CD4-positive, alpha-beta T cell treated with Interleukin-17A for 1 hour (primary cell): ENCODE results near the gene FAM180A.
"Not testable (repeated sequence)": the region's sequence is repeated elsewhere in the genome, so short reads cannot be mapped to it uniquely, and the experiment has no call there.

ENCODE experiments used
- DNase-seq: peaks from one replicate; pipeline ENCODE4 v3.0.0-alpha.2; 2020

The FAM180A gene

DNA sequence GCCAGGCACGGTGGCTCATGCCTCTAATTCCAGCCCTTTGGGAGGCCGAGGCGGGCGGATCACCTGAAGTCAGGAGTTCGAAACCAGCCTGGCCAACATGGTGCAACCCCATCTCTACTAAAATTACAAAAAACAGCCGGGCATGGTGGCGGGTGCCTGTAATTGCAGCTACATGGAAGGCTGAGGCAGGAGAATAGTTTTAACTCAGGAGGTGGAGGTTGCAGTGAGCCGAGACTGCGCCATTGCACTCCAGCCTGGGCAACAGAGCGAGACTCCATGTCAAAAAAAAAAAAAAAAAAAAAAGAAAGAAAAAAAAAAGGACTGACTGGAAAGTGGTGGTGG is 11.3 kb downstream of the FAM180A start:
- DNase-seq = not testable (repeated sequence)

DNA sequence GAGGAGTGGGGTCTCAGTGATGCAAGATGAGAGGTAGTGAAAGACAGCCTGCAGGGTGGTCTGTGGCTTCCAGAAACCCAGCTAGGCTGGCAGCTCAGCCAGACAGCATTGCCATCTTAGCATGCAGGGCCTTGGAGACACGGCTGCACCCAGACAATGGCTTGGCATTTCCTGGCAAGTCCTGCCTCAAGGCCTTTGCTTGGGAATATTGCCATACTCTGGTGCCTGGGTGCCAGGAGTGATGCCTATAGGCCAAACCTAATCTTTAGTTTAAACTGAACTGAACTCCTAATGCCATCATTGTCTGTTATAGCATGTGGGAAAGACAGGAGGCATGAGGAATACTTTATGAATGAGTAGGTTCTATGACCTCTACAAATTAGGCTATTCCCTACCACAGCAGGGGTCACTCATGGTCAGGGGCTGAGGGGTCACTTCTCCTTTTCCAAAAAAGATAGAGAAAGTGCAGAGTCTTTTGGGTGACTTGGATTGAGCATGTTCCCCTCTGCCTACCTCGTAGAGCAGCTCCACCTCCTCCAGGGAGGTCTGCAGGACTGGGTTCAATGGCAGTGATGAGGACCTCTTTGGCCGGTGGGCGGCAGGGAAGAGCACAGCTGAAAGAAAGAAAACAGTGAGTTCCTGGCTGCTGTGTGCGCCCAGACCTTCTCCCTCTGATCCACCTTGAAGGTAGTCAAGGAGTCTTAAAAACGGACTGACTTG is 11.9 kb downstream of the FAM180A start:
- no peak for DNase-seq

DNA sequence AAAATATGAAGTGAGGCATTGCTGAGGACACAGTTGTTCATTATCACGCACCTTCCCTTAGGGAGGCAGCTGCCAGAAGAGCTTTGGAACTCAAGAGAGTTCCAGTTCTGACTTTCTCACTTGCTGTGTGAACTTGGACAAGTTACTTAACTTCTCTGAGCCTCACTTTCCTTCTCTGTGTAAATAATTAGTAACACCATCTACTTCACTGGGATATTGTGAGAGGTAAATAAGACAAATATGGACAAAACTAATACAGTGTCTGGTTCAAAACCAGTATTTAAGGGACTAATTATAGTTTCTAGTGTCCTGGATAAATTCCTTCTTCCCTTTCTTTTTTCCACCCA is 14.3 kb downstream of the FAM180A start:
- DNase-seq = no peak

DNA sequence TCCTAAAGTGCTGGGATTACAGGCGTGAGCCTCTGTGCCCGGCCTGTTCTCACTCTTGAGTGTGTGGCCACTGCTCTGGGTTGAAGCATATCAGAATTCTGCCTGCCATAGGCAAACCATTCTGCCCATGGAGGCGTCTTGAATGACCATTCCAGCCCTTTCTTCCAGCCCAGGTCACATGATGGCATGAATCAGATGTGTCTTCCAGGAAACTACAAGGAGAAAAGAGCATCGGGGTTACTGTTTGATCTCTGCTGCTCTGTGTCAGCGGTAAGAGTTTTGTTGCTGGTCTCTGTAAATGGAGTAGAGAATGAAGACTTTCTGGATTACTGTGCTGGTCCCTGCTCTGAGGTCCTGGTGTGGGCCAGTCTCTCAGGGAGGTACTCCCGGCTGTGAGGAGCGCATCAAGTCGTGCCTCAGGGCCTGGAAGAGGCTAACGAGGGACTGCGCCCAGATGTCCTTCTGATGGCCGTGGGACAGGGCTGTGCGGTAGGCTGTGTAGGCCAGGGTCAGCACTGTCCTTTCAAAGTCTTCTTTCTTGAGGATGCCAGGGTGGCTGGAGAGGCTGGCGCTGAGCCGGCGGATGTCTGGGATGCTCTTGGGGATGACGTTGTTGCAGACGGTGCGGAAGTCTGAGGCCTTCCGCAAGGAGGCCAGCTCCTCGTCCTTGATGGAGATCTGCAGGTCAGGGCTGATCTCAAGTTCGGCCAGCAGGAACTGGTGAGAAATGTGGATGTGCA is 14.8 kb downstream of the FAM180A start:
- DNase-seq = no peak

DNA sequence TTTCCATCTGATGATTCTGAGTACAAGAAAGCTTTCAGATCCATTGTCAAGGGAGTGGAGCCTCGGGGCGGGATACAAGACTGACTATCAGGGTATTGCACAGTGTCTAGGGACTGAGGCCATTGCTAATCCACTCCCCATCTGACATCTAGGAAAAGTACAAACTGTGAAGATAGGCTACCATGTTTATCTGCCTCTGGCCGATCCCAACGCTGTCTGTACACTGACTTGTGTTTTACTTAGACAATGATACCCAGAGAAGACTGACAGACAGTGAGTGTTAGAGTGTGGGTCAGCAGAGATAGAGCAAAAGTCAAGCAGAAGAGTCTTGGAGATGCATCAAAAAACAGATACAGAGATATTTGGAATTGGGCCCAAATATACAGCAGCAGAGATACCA is 17.5 kb downstream of the FAM180A start:
- DNase-seq = no peak

DNA sequence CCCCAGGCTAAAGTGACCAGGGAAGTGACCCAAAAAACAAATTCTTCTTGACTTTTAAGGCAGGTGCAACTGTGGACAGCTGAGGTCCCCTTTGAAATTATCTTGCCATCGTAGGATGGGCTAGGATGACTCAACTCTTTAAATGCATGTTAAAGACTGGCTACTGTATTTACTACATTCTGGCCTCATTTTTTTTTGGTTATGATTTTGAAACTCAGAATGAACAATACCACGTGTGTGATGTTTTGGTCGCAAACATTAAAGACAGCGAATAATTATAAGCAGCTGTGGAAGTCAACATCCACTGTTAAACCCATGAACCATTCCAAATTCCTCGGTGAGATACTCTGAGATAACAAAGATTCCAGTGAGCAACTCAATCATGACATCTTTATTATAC is 19.4 kb downstream of the FAM180A start:
- no peak for DNase-seq

DNA sequence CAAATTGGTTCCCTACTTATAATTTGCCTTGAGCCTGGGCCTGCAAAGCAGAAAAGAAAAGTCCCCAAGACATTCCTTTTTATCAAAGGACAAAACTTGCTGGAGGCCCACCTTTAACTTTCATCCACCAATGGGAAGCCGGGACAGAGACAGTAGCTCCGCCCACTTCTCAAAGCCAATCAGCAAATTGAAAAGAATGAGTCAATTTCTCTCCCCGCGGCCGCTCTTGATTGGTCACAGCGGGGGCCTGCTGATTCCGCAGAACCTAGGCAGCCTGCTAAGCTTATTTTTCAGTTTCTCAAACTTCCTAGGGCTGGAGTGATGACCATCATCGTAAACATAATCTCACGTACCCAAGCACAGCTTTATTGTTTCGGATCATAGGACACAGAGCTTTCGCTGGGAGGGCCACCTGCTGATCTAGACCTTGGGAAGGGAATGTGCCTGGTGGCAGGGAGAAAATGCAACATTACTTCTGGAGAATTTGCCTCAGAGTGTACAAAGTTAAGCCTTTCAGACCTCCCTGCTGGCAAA is 20.4 kb downstream of the FAM180A start, which contains the start of gene SLC13A4:
Gene SLC13A4, minus strand, starts transcription at position 51 of the 534 bp plus-strand sequence. CDS start 690 bp downstream, outside the sequence.
- DNase-seq = no peak

DNA sequence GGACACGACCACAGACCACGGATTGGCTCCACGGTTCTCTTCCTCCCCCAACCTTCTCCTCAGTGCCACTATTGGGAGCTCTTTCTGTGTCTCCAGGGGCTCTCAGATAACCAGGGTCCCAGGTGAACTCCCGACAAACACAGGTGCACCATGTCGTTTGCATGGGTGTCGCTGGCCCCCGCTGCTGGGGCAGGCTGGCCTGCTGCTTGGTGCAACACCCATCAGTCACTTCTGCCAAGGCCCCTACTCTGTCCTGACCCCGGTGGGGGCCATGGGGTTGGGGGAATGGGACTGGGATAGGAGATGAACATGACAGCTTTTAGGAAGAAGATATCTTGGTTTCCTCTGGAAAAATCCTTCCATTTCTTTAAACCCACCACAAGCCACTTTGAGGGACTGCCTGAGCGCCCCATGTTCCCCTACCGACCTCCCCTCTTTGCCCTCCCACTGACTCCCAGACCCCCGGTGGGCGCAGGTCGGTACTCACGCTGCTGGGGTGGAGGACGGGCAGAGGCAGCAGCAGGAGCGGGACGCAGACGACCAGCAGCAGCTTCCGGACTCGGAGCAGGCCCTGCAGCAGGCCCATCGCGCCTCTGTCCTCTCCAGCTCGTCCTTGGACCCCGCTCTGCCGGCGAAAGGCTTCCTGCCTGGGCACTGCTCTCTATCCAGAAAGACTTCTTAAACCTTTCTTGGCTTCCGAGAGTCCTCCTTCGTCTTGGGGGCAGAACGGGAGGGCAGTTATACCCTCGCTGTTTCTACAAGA is 21.5 kb downstream of the FAM180A start:
- DNase-seq = no peak

DNA sequence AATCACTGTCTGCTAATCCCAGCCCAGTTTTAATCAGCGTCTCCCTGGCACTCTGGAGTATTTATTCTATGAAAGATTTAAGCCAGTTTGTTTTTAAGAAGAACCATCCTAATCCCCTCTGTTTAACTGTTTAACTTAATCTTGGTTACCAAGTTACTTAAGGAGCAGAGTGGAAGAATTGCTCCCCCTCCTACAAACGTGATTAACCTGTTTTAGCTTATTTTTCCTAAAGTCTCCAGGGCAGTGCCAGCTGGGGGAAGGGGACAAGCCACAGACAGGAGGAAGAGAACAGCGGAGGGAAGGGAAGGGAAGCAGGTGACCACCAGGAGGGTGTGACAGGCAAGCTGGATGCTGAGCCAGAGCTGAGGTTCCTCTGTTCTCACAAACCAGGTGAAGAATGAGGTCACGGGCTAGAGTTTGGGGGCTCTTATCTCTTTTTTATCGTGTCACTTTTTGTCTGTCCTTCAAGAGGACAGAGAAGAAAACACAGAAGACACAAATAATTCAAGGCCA is 22.3 kb downstream of the FAM180A start:
- no peak for DNase-seq

DNA sequence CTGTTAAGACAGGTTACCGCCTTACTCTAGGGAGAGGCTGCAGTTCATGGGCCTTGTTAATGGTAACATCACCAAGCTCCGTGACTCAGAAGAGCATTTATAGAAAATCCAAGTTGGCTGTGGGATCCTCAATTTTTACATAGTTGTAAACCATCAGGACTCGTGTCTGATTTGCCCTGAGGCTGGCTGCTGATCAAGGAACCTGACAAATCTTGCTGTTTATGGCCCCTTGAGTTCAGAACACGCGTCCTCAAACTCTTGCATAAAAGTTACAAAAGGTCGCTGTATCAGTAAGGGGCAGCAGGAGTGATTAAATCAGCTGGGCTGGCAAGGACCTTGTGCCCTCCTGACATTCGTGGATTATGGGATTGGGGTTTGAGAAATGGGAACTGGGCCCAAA is 25.2 kb downstream of the FAM180A start:
- no peak for DNase-seq

DNA sequence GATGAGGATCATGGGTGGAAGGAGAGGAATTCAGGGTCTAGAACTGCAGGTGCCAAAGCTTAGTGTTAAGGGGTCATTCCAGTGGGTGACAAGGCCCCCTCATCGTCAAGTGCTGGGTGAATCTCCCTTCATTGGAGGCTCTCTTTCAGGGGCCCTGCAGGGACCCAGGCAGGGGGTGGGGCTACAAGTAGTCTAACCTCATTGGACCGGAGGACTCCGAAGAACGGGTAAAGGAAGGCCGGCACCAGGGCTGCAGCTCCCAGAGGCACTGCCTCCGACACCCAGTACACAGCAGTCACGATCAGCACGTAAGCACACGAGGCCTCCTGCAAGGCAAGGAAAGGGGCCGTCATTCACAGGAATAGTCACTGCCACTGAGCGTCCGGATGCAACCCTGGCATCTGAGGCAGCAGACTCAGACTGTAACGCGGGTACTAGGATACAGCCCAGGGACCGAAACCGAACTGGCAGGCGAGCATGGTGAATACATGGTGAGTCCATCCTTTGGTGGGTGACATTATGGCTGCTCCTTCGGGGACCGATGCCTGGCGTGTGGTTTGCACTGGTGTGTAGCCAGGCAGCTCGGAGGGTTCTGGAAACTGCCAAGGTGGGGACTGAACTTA is 27.3 kb downstream of the FAM180A start:
- no peak for DNase-seq

DNA sequence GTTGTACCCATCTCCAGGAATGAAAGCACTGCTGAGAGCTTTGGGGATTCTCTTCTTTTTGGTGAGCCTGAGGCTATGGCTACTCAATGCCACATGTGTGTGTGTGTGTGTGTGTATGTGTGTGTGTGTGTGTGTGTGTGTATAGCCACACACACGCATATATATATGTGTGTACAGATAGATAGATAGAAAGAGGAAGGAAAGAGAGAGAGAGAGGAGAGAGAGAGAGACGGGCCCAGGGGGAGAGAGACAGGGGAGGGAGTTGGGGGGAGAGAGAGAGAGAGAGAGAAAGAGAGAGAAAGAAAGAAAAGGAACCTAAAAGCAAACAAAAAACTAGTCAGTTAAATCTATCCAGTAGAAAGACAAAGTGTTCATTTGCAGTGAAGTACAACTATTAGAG is 28.9 kb downstream of the FAM180A start:
- no peak for DNase-seq

DNA sequence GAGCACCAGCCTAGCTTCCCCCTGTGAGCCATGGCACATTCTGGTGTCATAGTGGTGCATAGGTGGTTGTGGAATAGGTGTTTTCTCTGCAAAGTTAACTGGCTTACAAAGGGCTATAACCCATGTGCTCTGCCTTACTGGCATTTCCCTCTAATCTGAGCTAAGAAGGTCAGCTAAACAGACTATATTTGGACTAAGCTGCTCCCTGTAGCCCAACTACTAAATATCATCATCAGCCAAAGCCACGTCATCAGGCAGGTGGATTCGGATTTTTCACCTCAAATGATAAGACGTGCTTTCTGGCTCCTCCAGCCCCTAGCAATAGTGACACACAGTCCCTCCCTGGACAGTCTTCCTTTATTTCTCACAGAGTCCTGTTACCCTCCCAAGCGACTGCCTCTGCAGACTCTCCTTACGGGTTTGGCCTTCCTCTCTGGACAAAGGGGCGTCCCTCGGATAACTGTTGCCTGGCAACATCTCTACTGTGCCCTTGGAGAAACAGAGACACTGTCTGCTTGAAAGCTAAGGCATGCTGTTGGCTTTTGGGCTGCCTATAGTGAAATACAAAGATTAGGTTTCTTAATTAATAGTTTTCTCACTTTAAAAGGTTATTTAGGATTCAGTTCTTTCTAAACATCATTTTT is 29.7 kb downstream of the FAM180A start:
- DNase-seq = no peak

DNA sequence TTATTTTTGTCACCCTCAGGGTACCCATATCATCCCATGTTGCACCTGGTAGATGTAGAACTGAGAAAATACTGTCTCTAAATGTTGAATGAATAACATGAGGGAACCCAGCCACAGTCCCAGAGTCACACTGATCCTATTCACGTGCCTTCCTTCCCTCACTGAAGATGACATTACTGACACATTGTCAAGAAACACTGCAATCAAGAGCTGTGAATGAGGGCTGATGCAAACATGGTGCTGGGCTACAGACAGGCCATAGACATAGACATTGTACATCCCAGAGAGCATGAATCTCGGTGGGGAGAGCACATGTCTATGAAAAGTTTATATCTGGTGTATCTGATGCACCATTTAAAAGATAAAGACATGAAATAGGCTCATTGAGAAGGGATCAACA is 30.4 kb downstream of the FAM180A start:
- no peak for DNase-seq

DNA sequence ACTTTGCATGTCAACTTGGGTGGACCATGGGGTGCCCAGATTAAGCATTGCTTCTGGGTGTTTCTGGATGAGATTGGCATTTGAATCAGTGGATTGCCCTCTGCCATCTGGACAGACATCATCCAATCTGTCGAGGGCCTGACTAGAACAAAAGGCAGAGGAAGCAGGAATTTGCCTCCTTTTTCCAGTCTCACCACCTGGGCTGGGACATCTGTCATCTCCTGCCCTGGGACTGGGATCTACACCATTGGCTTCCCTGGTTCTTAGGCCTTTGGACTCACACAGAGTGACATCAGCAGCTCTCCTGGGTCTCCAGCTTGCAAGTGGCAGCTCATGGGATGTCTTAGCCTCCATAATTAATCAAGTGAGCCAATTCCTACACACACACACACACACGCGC is 30.9 kb downstream of the FAM180A start:
- no peak for DNase-seq

DNA sequence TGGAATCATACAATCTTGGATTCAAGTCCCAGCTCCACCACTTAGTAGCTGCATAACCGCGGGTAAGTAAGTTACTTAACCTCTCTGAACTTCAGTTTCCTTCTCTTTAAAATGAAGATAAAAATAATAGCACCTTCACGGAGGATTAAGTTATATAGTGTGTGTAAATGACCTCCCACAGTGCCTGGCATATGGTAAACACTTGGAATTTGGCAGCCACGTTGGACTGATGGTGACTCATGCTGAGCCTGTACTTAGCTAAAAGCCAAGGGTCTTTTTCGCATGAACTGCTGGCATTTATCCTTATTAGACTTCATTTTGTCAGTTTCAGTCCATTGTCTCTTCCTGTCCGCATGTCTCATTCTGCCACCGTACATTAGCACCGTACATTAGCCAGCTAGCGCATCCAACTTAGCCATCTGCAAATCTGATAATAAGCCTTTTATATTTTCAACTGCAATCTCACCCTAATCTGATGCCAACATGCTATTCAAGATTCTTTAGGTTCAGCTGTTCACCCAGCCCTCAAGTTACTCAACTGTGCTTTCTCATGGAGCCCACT is 31.9 kb downstream of the FAM180A start:
- DNase-seq = no peak

DNA sequence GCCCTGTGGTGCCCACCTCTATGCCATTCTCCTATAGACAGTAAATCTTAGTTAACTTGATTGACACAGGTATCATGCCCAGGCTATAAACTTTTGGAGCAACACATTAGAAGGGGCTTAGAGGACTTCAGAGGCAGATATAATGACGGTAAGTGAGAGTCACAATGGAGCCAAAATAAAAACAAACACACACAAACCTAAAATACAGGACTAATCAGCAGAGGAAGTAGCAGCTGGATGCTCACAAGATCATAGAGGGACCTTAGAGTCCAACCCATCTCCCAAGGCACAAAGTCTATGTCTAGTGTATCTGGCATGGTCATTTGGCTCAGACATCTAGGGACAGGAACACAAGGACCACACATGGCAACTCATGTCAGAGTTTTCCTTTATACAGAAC is 32.9 kb downstream of the FAM180A start:
- no peak for DNase-seq

DNA sequence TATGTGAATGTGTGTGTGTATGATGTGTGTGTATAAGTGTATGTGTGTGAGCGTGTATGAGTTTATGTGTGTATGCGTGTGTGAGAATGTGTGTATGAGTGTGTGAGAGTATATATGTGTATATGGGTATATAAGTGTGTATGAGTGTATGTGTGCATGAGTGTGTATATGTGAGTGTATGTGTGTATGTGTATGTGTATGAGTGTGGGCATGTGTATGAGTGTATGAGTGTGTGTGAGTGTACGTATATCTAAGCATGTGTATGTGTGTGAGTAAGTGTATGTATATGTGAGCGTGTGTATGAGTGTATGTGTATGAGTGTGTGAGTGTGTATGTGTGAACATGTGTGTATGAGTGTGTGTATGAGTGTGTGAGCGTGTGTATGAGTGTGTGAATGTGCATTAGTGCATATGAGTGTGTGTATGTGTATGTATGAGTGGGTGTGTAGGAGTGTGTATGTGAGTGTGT is 33.5 kb downstream of the FAM180A start:
- DNase-seq = no peak

DNA sequence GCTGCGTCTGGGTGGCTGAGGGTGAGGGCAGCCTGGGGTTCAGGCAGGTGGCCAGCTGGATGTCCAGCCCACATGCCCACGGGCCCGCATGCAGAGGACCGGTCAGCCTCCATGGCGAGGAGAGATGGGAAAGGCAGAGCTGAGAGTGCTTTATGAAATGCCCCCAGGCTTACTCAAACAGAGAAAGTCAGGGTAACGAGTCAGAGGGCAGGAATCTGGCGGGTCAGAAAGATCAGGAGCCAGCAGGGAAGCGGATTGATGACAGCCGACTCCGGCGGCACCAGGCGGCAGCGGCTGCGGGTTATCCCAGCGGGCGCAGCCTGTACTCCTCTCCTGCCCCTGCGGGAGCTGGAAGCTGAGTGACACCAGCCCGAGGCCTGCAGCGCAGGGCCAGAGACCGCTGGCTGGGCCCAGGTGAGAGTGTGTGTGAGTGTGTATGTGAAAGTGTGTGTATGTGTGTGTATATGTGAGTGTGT is 34.0 kb downstream of the FAM180A start:
- DNase-seq = no peak

DNA sequence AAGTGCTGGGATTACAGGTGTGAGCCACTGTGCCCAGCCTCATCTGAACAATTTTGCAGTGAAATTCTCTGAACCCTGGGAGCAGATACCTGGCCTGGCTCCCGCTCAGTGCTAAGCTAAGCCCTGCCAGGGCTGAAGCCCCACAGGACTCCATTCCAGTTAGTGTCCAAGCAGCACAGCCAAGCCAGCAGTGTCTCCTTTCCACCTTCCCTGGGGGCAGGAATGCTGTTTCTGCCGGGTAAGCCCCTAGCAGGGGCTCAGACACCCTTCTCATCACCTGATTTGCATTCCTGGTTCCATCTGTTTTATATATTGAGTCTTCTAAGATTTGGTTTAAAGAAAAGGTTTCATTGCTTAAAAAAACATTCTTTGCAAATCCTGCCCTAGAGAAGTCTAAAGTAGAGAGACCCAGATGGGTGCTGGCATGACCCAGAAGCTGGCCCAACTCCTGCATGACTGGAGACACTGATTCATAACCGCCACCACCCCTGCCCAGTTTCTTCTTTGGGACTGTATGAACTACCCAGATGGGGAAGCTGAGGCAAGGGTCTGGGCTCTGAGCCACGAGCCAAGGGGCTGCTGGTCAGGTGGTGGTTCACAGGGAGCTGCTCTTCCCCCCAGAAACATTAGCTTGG is 34.7 kb downstream of the FAM180A start:
- DNase-seq = no peak

DNA sequence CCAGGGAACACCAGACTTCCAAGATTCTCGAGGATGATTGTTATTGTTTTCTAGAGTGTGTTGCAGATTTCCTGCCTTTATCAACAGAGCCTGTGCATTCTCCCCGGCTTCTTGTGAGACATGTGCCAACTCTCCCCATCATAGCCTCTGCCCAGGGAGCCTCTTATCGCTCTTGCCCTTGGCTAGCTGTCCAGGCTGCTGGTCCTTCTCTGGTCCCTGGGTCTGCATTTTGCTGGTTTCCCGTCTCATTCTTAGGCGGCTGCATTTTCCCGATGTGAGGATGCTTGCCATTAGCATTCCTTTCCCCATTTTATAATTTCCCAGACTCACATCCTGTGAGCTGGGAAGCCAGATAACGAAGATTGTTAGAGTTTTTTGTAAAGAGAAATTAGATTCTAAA is 35.8 kb downstream of the FAM180A start:
- DNase-seq = no peak
